Lower leg skin (tissue), 3 donors: ENCODE results near the gene SRSF2.

ENCODE experiments used
- CTCF ChIP-seq, 3 donors: fragments of 450-650 bp; IDR thresholded peaks; one replicate each; pipeline ENCODE4 v1.5.1; 2016; ENCODE audit warnings: antibody characterized with exemption in 3 of 3, mild to moderate bottlenecking in 3 of 3, moderate library complexity in 2 of 3
- POLR2A ChIP-seq, 2 donors: fragments of 450-650 bp; IDR thresholded peaks; one replicate each; pipeline ENCODE4 v1.6.1; 2016 to 2017; ENCODE audit warnings: antibody characterized with exemption in 2 of 2, mild to moderate bottlenecking in 1 of 2, moderate library complexity in 1 of 2

GRCh38 chr17:76714336-76714735, 22.8 kb downstream of the SRSF2 start:
- TF ChIP-seq CTCF (IDR thresholded peaks at IDR 0.05) (no peak), POLR2A (IDR thresholded peaks at IDR 0.05) (no peak)
